Right ventricle myocardium inferior (tissue), 1 donor: ENCODE measurements around the gene SLC23A2. TPM values are rescaled to one million over a fixed set of nuclear protein-coding genes. Genes with fewer than 3 reads are reported as not detected.

Experiments
- ATAC-seq: fragments of 200-7000 bp; cut with Tn5 transposase; one replicate; pipeline ENCODE4 v1.9.1; 2020; ENCODE audit warnings: mild to moderate bottlenecking, moderate library complexity
- DNase-seq: peaks from one replicate; pipeline ENCODE4 v3.0.0; 2021; ENCODE audit errors: missing footprints
- intact Hi-C: fragments of 100-400 bp; cut with DNase I; formaldehyde crosslinking; loops from one replicate; pipeline ENCODE4 v1.11.0; 2022
- total RNA-seq: library from RNA; stranded (reverse); fragmentation: NEBNext Ultra II Directional; extraction: Animal tissue kit (Norgen Biotek cat#: 25700); gene quantifications from one replicate; pipeline ENCODE4 v1.2.1, GENCODE V29; 2021
- donor health status: DM: no; HTN: yes; CAD: no; lungs with severe emphysema.

Gene SLC23A2
- total RNA-seq, 1 donor from 2014 or later, result 6.7 TPM

- peak; percentile 20 for ATAC-seq
- peak; percentile 67 for DNase-seq
- intact Hi-C loops, result no loop called here
Observed at GRCh38 chr20:4973330-4974097, 27.8 kb downstream of the SLC23A2 start.

DNA sequence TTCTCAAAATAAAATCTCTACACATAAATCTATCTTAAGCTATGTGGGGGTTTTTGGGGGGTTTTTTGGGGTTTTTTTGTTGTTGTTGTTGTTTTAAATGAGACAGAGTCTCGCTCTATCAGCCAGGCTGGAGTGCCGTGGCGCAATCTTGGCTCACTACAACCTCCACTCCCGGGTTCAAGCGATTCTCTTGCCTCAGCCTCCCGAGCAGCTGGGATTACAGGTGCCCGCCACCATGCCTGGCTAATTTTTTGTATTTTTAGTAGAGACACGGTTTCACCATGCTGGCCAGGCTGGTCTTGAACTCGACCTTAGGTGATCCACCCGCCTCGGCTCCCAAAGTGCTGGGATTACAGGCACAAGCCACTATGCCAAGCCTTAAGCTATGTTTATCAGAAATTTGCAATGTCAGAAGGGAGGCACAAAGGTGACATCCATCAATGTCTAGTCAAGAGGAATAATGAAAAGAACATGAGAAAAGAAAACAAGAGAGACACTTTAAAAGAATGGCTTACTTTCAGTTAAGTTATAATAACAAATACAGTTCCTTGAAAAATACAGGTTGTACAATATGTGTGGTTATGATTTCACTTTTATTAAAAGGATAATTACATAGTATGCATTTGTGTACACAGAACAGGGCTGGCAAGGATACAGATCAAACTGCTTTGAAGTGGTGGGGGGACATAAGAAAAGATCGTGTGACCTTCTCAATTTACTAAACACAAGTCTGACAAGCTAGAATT is 28.6 kb downstream of the SLC23A2 start:
- intact Hi-C loops, result no loop called here
- no peak for DNase-seq
- no peak for ATAC-seq

DNA sequence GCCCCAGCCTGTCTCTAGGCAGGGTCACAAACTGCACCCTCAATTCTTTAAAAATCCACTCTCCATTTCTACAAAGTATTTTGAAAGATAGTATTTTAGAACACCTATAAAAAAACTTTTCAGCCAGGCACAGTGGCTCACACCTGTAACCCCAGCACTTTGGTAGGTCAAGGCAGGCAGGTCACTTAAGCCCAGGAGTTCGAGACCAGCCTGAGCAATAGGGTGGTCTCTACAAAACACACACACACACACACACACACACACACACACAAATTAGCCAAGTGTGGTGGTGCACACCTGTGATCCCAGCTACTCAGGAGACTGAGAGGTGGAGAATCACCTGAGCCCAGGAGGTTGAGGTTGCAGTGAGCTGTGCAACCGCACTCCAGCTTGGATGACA is 30.2 kb downstream of the SLC23A2 start:
- ATAC-seq, result no peak
- intact Hi-C loops, result no loop called here
- no peak for DNase-seq

DNA sequence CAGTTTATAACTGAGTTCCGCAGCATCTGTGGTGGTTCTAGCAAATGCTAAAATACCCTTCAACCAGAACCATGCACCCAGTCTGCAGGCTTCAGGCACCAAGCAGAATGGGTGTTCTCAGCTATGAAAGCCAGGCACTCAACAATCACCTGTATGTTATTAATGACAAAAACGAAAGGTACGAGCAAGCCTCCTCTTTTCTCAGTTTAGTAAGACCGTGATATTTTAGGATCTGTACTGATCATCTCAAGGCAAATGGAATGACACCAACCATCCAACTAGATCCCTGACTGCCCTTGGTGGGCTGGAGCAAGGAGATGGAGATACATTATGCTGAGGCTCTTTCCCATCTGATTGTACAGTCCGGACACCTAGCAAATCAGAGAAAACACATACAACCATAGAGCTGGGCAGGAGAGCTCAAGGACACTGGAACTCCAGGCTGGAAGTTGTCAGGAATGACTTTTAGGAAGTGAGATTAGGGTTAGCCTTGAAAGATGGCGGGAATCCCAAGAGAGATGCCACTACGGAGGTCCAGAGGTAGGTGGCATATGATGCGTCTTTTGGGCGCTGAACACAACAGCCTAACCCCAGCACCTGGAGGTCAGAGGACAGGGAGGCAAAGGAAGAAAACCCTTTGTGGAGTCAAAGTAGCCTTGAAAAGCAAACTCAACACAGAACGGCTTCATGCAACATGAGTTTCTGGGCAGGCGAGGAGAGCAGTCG is 33.4 kb downstream of the SLC23A2 start:
- DNase-seq (no peak), ATAC-seq (no peak)
- intact Hi-C loops, result no loop called here

- DNase-seq (no peak), ATAC-seq (no peak)
- intact Hi-C loops, result no loop called here
Observed at GRCh38 chr20:4966826-4967751, 34.2 kb downstream of the SLC23A2 start.

DNA sequence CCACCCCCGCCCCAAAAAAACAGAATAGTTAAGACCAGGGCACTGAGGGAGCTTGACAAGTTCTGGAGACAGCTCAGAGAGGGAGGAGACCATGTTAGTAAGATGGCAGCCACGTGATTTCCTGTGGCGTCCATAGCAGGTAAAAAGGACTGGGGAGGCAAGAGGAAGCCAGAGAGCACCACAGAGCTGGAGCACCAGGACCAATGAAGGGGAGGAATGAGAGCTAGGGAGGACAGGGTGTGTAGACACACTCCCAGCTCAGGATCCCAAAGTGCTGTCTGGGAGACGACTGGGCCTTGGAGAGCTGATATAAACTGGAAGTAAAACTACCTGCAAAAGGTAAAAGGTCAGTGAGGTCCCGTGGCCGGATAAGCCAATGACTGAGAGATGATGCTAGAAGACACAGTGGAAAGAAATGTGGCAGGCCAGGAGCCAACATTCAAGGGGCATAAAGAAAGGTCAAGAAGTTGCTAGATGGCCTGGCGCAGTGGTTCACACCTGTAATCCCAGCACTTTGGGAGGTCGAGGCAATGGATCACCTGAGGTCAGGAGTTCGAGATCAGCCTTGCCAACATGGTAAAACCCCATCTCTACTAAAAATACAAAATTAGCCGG is 39.0 kb downstream of the SLC23A2 start:
- intact Hi-C loops, result no loop called here
- no peak for DNase-seq
- no peak for ATAC-seq

DNA sequence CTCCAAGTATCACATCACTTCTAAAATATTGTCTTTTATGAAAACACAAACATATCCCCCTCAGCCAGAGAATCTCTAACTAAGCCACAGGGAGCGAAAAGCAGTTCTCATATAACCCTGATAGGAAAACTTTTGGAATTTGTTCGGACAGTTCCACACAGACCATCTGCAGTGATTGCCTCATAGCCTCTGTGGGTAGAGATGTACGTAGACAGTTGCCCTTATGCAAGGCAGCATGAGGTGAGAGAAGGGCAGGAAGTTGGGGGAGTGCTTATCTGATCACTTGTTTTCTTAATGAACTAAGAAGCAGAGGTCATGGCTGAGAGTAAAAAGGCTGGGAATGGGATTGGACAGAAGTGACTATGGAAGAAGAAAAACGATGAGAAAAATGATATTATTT is 39.6 kb downstream of the SLC23A2 start:
- peak; percentile 85 for ATAC-seq
- intact Hi-C loops, result no loop called here
- DNase-seq, result no peak

- intact Hi-C loops, result loop anchor here (10.0 kb wide), 1 partner anchor 355 kb away; no protein-coding TSS in a partner anchor
- DNase-seq (no peak), ATAC-seq (no peak)
Observed at GRCh38 chr20:4959592-4959991, 41.7 kb downstream of the SLC23A2 start.

- intact Hi-C loops, result loop anchor here (10.0 kb wide), 1 partner anchor 353 kb away; no protein-coding TSS in a partner anchor
- ATAC-seq, result no peak
- no peak for DNase-seq
Observed at GRCh38 chr20:4957939-4958362, 43.4 kb downstream of the SLC23A2 start.

DNA sequence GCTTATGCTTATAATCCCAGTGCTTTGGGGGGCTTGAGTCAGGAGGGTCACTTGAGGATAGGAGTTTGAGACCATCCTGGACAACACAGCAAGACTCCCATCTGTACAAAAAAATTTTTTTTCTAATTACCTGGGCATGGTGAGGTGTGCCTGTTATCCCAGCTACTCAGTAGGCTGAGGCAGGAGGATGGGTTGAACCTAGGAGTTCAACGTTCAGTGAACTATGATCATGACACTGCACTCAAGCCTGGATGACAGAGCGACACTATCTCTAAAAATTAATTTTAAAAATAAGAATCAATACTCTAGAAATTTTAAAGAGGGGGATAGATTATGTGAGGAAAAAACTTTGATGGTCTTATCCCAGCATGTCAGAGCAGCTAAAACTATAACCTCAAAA is 44.1 kb downstream of the SLC23A2 start:
- intact Hi-C loops, result loop anchor here (10.0 kb wide), 1 partner anchor 352 kb away; no protein-coding TSS in a partner anchor
- no peak for ATAC-seq
- DNase-seq, result no peak

DNA sequence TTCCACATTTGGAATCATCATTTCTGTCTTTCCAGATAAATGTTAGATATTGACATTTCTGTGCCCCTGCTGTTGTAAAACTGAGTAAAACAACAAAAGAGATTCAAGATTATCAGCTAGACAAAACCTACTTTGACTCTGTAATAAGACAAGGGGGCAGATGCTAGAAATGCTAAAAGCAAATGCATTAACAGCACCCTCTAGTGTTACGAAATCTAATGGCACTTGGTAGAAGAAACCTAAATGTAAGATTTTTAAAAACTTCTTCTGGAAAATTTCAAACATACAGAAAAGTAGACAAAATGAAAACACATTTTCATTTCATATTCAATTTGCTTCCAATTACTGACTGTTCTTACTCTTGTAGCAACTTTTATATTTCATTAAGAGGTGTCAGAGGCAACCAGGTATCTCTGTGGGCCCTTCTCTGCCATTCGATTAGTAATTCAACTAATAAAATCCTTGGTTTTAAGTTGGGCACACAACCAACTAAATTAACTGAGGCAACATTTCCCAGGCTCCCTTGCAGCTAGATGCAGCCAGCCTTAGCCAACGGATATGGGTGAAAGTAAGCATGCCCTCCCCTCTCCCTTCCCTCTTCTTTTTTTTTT is 45.0 kb downstream of the SLC23A2 start:
- DNase-seq (no peak), ATAC-seq (no peak)
- intact Hi-C loops, result loop anchor here (10.0 kb wide), 1 partner anchor 352 kb away; no protein-coding TSS in a partner anchor

GRCh38 chr20:4953881-4954280 is 47.4 kb downstream of the SLC23A2 start:
- no peak for DNase-seq
- intact Hi-C loops, result loop anchor here (10.0 kb wide), 1 partner anchor 349 kb away; no protein-coding TSS in a partner anchor
- no peak for ATAC-seq

GRCh38 chr20:4952229-4952628 is 49.1 kb downstream of the SLC23A2 start:
- DNase-seq (no peak), ATAC-seq (no peak)
- intact Hi-C loops, result loop anchor here (10.0 kb wide), 1 partner anchor 347 kb away; no protein-coding TSS in a partner anchor

- ATAC-seq (peak; percentile 59), DNase-seq (no peak)
- intact Hi-C loops, result loop anchor here (10.0 kb wide), 1 partner anchor 346 kb away; no protein-coding TSS in a partner anchor
Observed at GRCh38 chr20:4951299-4951698, 50.0 kb downstream of the SLC23A2 start.

DNA sequence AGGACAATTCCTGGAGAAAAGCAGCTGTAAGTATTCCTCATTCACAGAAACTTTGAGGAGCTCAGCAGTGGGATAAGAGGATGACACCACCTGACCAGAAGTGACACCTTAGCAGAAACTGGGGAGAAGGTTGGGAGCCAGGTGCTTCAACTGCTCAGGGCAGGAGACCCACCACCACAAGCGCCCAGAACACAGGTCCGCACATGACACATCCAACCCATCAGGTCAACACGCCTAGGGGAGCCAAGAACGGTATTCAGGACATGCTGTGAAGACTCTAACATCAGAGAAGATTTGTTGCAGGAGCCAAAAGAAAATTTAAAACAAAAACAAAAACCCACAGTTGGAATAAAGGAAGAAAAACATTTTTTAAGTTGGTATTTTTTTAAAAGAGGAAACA is 50.5 kb downstream of the SLC23A2 start:
- intact Hi-C loops, result loop anchor here (10.0 kb wide), 1 partner anchor 346 kb away; no protein-coding TSS in a partner anchor

GRCh38 chr20:4950437-4950836 is 50.9 kb downstream of the SLC23A2 start:
- DNase-seq (no peak), ATAC-seq (no peak)
- intact Hi-C loops, result loop anchor here (10.0 kb wide), 1 partner anchor 346 kb away; no protein-coding TSS in a partner anchor

More for the DNA sequence above, 50.5 kb downstream of the SLC23A2 start:
- ATAC-seq, result no peak
- no peak for DNase-seq

DNA sequence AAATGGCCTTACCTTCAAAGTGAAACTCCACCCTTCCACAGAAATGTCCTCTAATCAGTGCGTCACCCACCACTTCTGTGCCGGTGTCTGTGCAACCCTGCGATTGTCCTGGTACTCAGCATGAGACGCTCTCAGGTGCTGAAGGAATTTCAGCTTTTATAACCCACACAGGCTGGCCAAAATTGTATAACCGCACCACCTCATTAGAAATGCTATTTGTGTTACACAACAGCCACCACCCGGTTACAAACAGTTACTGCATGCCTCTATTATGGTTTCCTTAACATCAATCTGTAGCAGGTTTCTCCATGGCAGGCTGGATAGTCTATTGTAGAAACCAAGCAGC is 51.5 kb downstream of the SLC23A2 start:
- intact Hi-C loops, result loop anchor here (10.0 kb wide), 1 partner anchor 345 kb away; no protein-coding TSS in a partner anchor
- ATAC-seq, result peak; percentile 44
- DNase-seq, result no peak
